ENCODE data around the gene DHRSX.

GRCh38 chrX:2314831-2315365, 185.9 kb downstream of the DHRSX start:
- TF ChIP-seq CTCF (IDR thresholded peaks at IDR 0.05; ENCODE audit: insufficient read depth, low read length, poor library complexity, severe bottlenecking) = no peak
- TF ChIP-seq EZH2phosphoT487 (conservative IDR thresholded peaks at IDR 0.05; ENCODE audit: low read length) = no peak

Measured in SU-DHL-6 (cell line).